DOHH2 (cell line): ENCODE measurements around the gene NFIX.

ENCODE experiments used
- H3F3A ChIP-seq: fragments of 200-600 bp; sonication (generic), shearing (Covaris generic); 2 replicates; pipeline ENCODE4 v1.6.0; 2016; ENCODE audit warnings: antibody characterized with exemption, mild to moderate bottlenecking; ENCODE audit not compliant: control insufficient read depth, insufficient read depth
- H3K27ac ChIP-seq: fragments of 200-600 bp; sonication (generic); 2 replicates; pipeline ENCODE4 v1.5.1; 2014; ENCODE audit warnings: low read depth, mild to moderate bottlenecking, low read length, moderate library complexity
- H3K27me3 ChIP-seq: fragments of 200-600 bp; sonication (generic); 2 replicates; pipeline ENCODE4 v1.6.1; 2014; ENCODE audit warnings: mild to moderate bottlenecking, low read length, mixed read lengths; ENCODE audit not compliant: control insufficient read depth
- H3K36me3 ChIP-seq: fragments of 200-600 bp; sonication (generic); 2 replicates; pipeline ENCODE4 v1.6.1; 2014; ENCODE audit warnings: mild to moderate bottlenecking, low read length, moderate library complexity, mixed read lengths; ENCODE audit not compliant: control insufficient read depth
- H3K4me1 ChIP-seq: fragments of 200-600 bp; sonication (generic); 2 replicates; pipeline ENCODE4 v1.6.1; 2014; ENCODE audit warnings: mild to moderate bottlenecking, low read length, mixed read lengths; ENCODE audit not compliant: control insufficient read depth
- H3K4me2 ChIP-seq: fragments of 200-600 bp; sonication (generic); 2 replicates; pipeline ENCODE4 v1.6.0; 2014; ENCODE audit warnings: mild to moderate bottlenecking, low read length, moderate library complexity
- H3K4me3 ChIP-seq: fragments of 200-600 bp; sonication (generic); 2 replicates; pipeline ENCODE4 v1.5.1; 2014; ENCODE audit warnings: mild to moderate bottlenecking, low read length, mixed read lengths
- H3K79me2 ChIP-seq: fragments of 200-600 bp; sonication (generic); 2 replicates; pipeline ENCODE4 v1.6.1; 2014; ENCODE audit warnings: mild to moderate bottlenecking, low read length, mixed read lengths; ENCODE audit not compliant: control insufficient read depth
- H3K9me2 ChIP-seq: fragments of 200-600 bp; sonication (generic); replicated peaks from 2 replicates; pipeline ENCODE4 v1.6.1; 2014; ENCODE audit warnings: mild to moderate bottlenecking, low read length, mixed read lengths; ENCODE audit not compliant: control insufficient read depth
- H3K9me3 ChIP-seq: fragments of 200-600 bp; sonication (generic); 2 replicates; pipeline ENCODE4 v1.6.1; 2014; ENCODE audit warnings: antibody characterized with exemption, low read length, mixed read lengths; ENCODE audit not compliant: control insufficient read depth, insufficient read depth
- H4K20me1 ChIP-seq: fragments of 200-600 bp; sonication (generic); 2 replicates; pipeline ENCODE4 v1.6.0; 2014; ENCODE audit warnings: low read depth, mild to moderate bottlenecking, antibody characterized with exemption, low read length, moderate library complexity; ENCODE audit not compliant: control insufficient read depth, insufficient read depth
- CTCF ChIP-seq: fragments of 200-600 bp; sonication (generic); IDR thresholded peaks from one replicate; pipeline ENCODE4 v1.5.1; 2014; ENCODE audit warnings: antibody characterized with exemption, mild to moderate bottlenecking, low read depth, low read length; ENCODE audit not compliant: poor library complexity, severe bottlenecking
- EZH2phosphoT487 ChIP-seq: fragments of 200-600 bp; sonication (generic); IDR thresholded peaks from 2 replicates; pipeline ENCODE4 v1.6.1; 2017; ENCODE audit warnings: borderline replicate concordance, mild to moderate bottlenecking, antibody characterized with exemption, low read length, moderate library complexity, mixed read lengths

NFIX gene

GRCh38 chr19:13056052-13056660, 60.9 kb downstream of the NFIX start:
- TF ChIP-seq CTCF, result no peak
- no peak for TF ChIP-seq EZH2phosphoT487
- no peak overlapping the region for H3K27ac ChIP-seq
- no peaks in the 10 kb centered on the region for H3K36me3 ChIP-seq
- no peaks in the 10 kb centered on the region for H3F3A ChIP-seq
- no peaks in the 10 kb centered on the region for H3K9me2 ChIP-seq
- peaks cover 49% of the 10 kb centered on the region for H3K27me3 ChIP-seq
- H3K4me1 ChIP-seq, result peaks cover 12% of the 10 kb centered on the region
- H3K4me2 ChIP-seq, result no peak overlapping the region
- H4K20me1 ChIP-seq, result no peaks in the 10 kb centered on the region
- no peaks in the 10 kb centered on the region for H3K9me3 ChIP-seq
- no peaks in the 10 kb centered on the region for H3K79me2 ChIP-seq
- H3K4me3 ChIP-seq, result no peak overlapping the region

- Histone ChIP-seq H3K36me3 (no peaks in the 10 kb centered on the region), H3K4me2 (no peak overlapping the region), H4K20me1 (no peaks in the 10 kb centered on the region), H3F3A (no peaks in the 10 kb centered on the region), H3K4me1 (peaks cover 6% of the 10 kb centered on the region), H3K27me3 (peaks cover 49% of the 10 kb centered on the region), H3K27ac (no peak overlapping the region), H3K4me3 (no peak overlapping the region), H3K9me2 (no peaks in the 10 kb centered on the region), H3K79me2 (no peaks in the 10 kb centered on the region), H3K9me3 (no peaks in the 10 kb centered on the region)
- TF ChIP-seq CTCF (no peak), EZH2phosphoT487 (no peak)
Measured at GRCh38 chr19:13057147-13057572, 61.9 kb downstream of the NFIX start.

GRCh38 chr19:13057744-13058143, 62.5 kb downstream of the NFIX start:
- TF ChIP-seq CTCF, result no peak
- no peak for TF ChIP-seq EZH2phosphoT487
- Histone ChIP-seq H3K36me3 (no peaks in the 10 kb centered on the region), H3K4me1 (peaks cover 6% of the 10 kb centered on the region), H3K27me3 (peaks cover 49% of the 10 kb centered on the region), H3K4me2 (no peak overlapping the region), H3K4me3 (no peak overlapping the region), H3K79me2 (no peaks in the 10 kb centered on the region), H3K27ac (no peak overlapping the region), H3K9me3 (no peaks in the 10 kb centered on the region), H4K20me1 (no peaks in the 10 kb centered on the region), H3F3A (no peaks in the 10 kb centered on the region), H3K9me2 (no peaks in the 10 kb centered on the region)
